Measurements from ENCODE around the gene TEX26.
"Not testable (repeated sequence)": the region's sequence is repeated elsewhere in the genome, so short reads cannot be mapped to it uniquely, and the experiment has no call there.

The TEX26 gene

DNA sequence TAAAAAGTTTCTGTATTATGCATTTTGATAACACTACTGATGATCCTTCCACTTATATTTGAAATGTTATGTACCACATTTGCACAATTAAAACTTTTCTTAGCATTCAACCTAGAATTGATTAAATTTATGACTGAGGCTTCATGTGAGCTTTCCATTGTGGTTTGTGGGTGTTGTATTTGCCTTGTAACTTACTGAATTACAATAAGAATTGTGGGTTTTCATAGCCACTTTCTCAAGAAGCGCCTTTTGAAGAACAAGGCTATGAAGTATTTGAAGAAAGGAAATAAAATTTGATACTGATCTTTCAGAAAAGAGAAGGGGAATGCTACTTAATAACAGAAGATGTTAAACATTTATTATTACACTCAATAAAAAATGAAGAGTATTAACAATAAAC lies 7.0 kb upstream of the TEX26 start:
- H4K8ac ChIP-seq (ENCODE audit: low read length) = no peak overlapping the region
- peaks cover 3% of the 10 kb centered on the region for H3K4me1 ChIP-seq (ENCODE audit: control insufficient read depth, insufficient read depth, low read depth, low read length)
- no peaks in the 10 kb centered on the region for H3K9me3 ChIP-seq (ENCODE audit: control insufficient read depth, low read length)
- H2AFZ ChIP-seq (ENCODE audit: low read depth, low read length) = no peak overlapping the region
- no peak overlapping the region for H4K91ac ChIP-seq (ENCODE audit: low read length)
- no peak for DNase-seq
- no peak overlapping the region for H2BK5ac ChIP-seq (ENCODE audit: low read depth, low read length, poor library complexity, severe bottlenecking)
- no peak overlapping the region for H3K4me3 ChIP-seq (ENCODE audit: insufficient read depth in 1 of 2, low read depth in 1 of 2, low read length in 2 of 2)
- no peak overlapping the region for H3K18ac ChIP-seq (ENCODE audit: low read depth in 1 of 2, low read length in 2 of 2)
- no peak overlapping the region for H3K9ac ChIP-seq (ENCODE audit: low read length)
- no peaks in the 10 kb centered on the region for H3K27me3 ChIP-seq (ENCODE audit: control insufficient read depth in 1 of 2, insufficient read depth in 1 of 2, low read length in 2 of 2)
- H2AK5ac ChIP-seq (ENCODE audit: low read length, severe bottlenecking) = no peak overlapping the region
- no peak overlapping the region for H2BK120ac ChIP-seq (ENCODE audit: low read depth, low read length)
- H3K23ac ChIP-seq (ENCODE audit: low read length in 2 of 2) = no peak overlapping the region
- H3K27ac ChIP-seq (ENCODE audit: low read length, poor library complexity, severe bottlenecking) = no peak overlapping the region
- H3K4ac ChIP-seq (ENCODE audit: low read depth in 1 of 2, low read length in 2 of 2) = no peak overlapping the region
- no peaks in the 10 kb centered on the region for H3K79me1 ChIP-seq (replicated peaks; ENCODE audit: low read length, poor library complexity, severe bottlenecking)
- H2BK12ac ChIP-seq (ENCODE audit: low read length in 2 of 2) = no peak overlapping the region
- peaks cover 0 to 60% of the 10 kb centered on the region in 2 experiments for H3K36me3 ChIP-seq (ENCODE audit: control insufficient read depth in 1 of 2, insufficient read depth in 2 of 2, low read depth in 1 of 2, low read length in 2 of 2)
- no peak overlapping the region for H3K14ac ChIP-seq (ENCODE audit: low read length in 2 of 2)
- no peak overlapping the region for H3K4me2 ChIP-seq (ENCODE audit: low read length, poor library complexity, severe bottlenecking)
- WGBS = 100% methylated on average over 1 of the region's 1 CpG
- H2BK15ac ChIP-seq (ENCODE audit: low read depth, poor library complexity, severe bottlenecking) = no peak overlapping the region

DNA sequence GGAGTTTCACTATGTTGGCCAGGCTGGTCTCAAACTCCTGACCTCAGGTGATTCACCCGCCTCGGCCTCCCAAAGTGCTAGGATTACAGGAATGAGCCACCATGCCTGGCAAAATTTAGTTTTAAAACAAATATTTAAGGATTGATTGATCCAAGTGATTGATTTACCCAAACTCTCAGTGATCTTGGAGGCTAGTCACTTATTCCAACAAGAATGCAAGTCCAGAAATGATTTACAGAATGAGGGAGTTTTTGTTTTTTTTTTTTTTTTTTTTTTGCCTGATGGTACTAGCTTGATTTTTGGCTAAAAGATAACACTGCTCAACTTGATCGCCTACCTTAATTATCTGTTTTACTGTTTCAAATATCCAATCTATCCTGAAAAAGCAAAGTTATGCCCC lies 5.7 kb upstream of the TEX26 start:
- Histone ChIP-seq H2BK12ac (ENCODE audit: low read length in 2 of 2) (no peak overlapping the region), H3K4ac (ENCODE audit: low read depth in 1 of 2, low read length in 2 of 2) (no peak overlapping the region), H3K14ac (ENCODE audit: low read length in 2 of 2) (no peak overlapping the region), H2BK15ac (ENCODE audit: low read depth, poor library complexity, severe bottlenecking) (no peak overlapping the region), H3K4me2 (ENCODE audit: low read length, poor library complexity, severe bottlenecking) (no peak overlapping the region), H2BK120ac (ENCODE audit: low read depth, low read length) (no peak overlapping the region), H3K9ac (ENCODE audit: low read length) (no peak overlapping the region), H2BK5ac (ENCODE audit: low read depth, low read length, poor library complexity, severe bottlenecking) (no peak overlapping the region), H3K9me3 (ENCODE audit: control insufficient read depth, low read length) (no peaks in the 10 kb centered on the region), H2AFZ (ENCODE audit: low read depth, low read length) (no peak overlapping the region), H3K36me3 (ENCODE audit: control insufficient read depth in 1 of 2, insufficient read depth in 2 of 2, low read depth in 1 of 2, low read length in 2 of 2) (peaks cover 0 to 46% of the 10 kb centered on the region in 2 experiments), H3K23ac (ENCODE audit: low read length in 2 of 2) (no peak overlapping the region), H3K79me1 (replicated peaks; ENCODE audit: low read length, poor library complexity, severe bottlenecking) (no peaks in the 10 kb centered on the region), H4K8ac (ENCODE audit: low read length) (no peak overlapping the region), H2AK5ac (ENCODE audit: low read length, severe bottlenecking) (no peak overlapping the region), H3K27me3 (ENCODE audit: control insufficient read depth in 1 of 2, insufficient read depth in 1 of 2, low read length in 2 of 2) (peaks cover 4 to 6% of the 10 kb centered on the region in 2 experiments), H4K91ac (ENCODE audit: low read length) (no peak overlapping the region), H3K18ac (ENCODE audit: low read depth in 1 of 2, low read length in 2 of 2) (no peak overlapping the region), H3K4me3 (ENCODE audit: insufficient read depth in 1 of 2, low read depth in 1 of 2, low read length in 2 of 2) (no peak overlapping the region), H3K27ac (ENCODE audit: low read length, poor library complexity, severe bottlenecking) (peak overlapping the region; percentile 8), H3K4me1 (ENCODE audit: control insufficient read depth, insufficient read depth, low read depth, low read length) (peaks cover 3% of the 10 kb centered on the region)
- 100% methylated on average over 2 of the region's 3 CpGs for WGBS
- no peak for DNase-seq

DNA sequence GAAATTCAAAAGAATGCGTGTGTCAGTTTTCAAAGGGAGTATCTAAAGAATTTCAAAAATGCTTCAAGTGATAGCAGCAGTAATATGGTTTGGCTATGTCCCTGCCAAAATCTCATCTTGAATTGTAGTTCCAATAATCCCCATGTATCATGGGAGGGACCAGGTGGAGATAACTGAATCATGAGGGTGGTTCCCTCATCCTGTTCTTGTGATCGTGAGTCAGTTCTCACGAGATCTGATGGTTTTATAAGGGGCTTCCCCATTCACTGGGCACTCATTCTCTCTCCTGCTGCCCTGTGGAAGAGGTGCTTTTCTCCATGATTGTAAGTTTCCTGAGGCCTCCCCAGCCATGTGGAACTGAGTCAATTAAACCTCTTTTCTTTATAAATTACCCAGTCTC lies 5.3 kb upstream of the TEX26 start:
- H2AFZ ChIP-seq (ENCODE audit: low read depth, low read length); H3K4me1 ChIP-seq (ENCODE audit: control insufficient read depth, insufficient read depth, low read depth, low read length); H2AK5ac ChIP-seq (ENCODE audit: low read length, severe bottlenecking); H3K9ac ChIP-seq (ENCODE audit: low read length); H3K4ac ChIP-seq (ENCODE audit: low read depth in 1 of 2, low read length in 2 of 2); H3K23ac ChIP-seq (ENCODE audit: low read length in 2 of 2); H3K18ac ChIP-seq (ENCODE audit: low read depth in 1 of 2, low read length in 2 of 2); H3K9me3 ChIP-seq (ENCODE audit: control insufficient read depth, low read length); H4K8ac ChIP-seq (ENCODE audit: low read length); H4K91ac ChIP-seq (ENCODE audit: low read length); H3K14ac ChIP-seq (ENCODE audit: low read length in 2 of 2); H2BK12ac ChIP-seq (ENCODE audit: low read length in 2 of 2); H2BK120ac ChIP-seq (ENCODE audit: low read depth, low read length); H2BK15ac ChIP-seq (ENCODE audit: low read depth, poor library complexity, severe bottlenecking); H3K4me3 ChIP-seq (ENCODE audit: insufficient read depth in 1 of 2, low read depth in 1 of 2, low read length in 2 of 2); H2BK5ac ChIP-seq (ENCODE audit: low read depth, low read length, poor library complexity, severe bottlenecking); H3K79me1 ChIP-seq (replicated peaks; ENCODE audit: low read length, poor library complexity, severe bottlenecking); H3K27me3 ChIP-seq (ENCODE audit: control insufficient read depth in 1 of 2, insufficient read depth in 1 of 2, low read length in 2 of 2); H3K4me2 ChIP-seq (ENCODE audit: low read length, poor library complexity, severe bottlenecking): not testable (repeated sequence)
- 91% methylated on average over 3 of the region's 3 CpGs for WGBS
- Histone ChIP-seq H3K27ac (ENCODE audit: low read length, poor library complexity, severe bottlenecking) (peak overlapping the region; percentile 8), H3K36me3 (ENCODE audit: control insufficient read depth in 1 of 2, insufficient read depth in 2 of 2, low read depth in 1 of 2, low read length in 2 of 2) (peaks cover 0 to 42% of the 10 kb centered on the region in 2 experiments)
- peak; percentile 28 for DNase-seq

DNA sequence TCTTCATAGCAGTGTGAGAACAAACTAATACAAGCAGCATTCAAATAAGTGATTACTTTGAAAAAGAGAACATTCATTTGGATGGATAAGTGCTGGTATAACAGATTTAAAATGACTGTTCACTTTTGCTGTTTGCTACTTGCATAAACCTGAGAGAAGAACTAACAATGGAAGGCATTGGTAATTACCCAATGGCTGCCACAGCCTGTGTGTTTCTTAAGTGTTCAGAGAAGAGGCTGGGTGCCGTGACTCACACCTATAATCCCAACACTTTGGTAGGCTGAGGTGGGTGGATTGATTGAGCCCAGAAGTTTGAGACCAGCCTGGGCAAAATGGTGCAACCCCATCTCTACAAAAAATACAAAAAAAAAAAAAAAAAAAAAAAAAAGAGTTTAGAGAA lies 4.9 kb upstream of the TEX26 start:
- no peak overlapping the region for H3K27ac ChIP-seq (ENCODE audit: low read length, poor library complexity, severe bottlenecking)
- H4K91ac ChIP-seq (ENCODE audit: low read length) = no peak overlapping the region
- H3K4ac ChIP-seq (ENCODE audit: low read depth in 1 of 2, low read length in 2 of 2) = no peak overlapping the region
- no peak overlapping the region for H3K14ac ChIP-seq (ENCODE audit: low read length in 2 of 2)
- no peak overlapping the region for H3K9ac ChIP-seq (ENCODE audit: low read length)
- no peak overlapping the region for H2BK120ac ChIP-seq (ENCODE audit: low read depth, low read length)
- no peak overlapping the region for H4K8ac ChIP-seq (ENCODE audit: low read length)
- H2AFZ ChIP-seq (ENCODE audit: low read depth, low read length) = no peak overlapping the region
- no peak overlapping the region for H2AK5ac ChIP-seq (ENCODE audit: low read length, severe bottlenecking)
- H3K18ac ChIP-seq (ENCODE audit: low read depth in 1 of 2, low read length in 2 of 2) = peak overlapping the region in 1 of 2 experiments; percentile 43
- WGBS = no CpG with 5 or more reads among the region's 1 CpG
- DNase-seq = no peak
- H3K23ac ChIP-seq (ENCODE audit: low read length in 2 of 2) = no peak overlapping the region
- H3K79me1 ChIP-seq (replicated peaks; ENCODE audit: low read length, poor library complexity, severe bottlenecking) = no peaks in the 10 kb centered on the region
- no peak overlapping the region for H2BK15ac ChIP-seq (ENCODE audit: low read depth, poor library complexity, severe bottlenecking)
- H3K9me3 ChIP-seq (ENCODE audit: control insufficient read depth, low read length) = no peaks in the 10 kb centered on the region
- H3K4me1 ChIP-seq (ENCODE audit: control insufficient read depth, insufficient read depth, low read depth, low read length) = peaks cover 7% of the 10 kb centered on the region
- H3K4me3 ChIP-seq (ENCODE audit: insufficient read depth in 1 of 2, low read depth in 1 of 2, low read length in 2 of 2) = no peak overlapping the region
- H3K36me3 ChIP-seq (ENCODE audit: control insufficient read depth in 1 of 2, insufficient read depth in 2 of 2, low read depth in 1 of 2, low read length in 2 of 2) = peaks cover 0 to 38% of the 10 kb centered on the region in 2 experiments
- H3K4me2 ChIP-seq (ENCODE audit: low read length, poor library complexity, severe bottlenecking) = no peak overlapping the region
- no peak overlapping the region for H2BK12ac ChIP-seq (ENCODE audit: low read length in 2 of 2)
- H2BK5ac ChIP-seq (ENCODE audit: low read depth, low read length, poor library complexity, severe bottlenecking) = no peak overlapping the region
- peaks cover 6 to 12% of the 10 kb centered on the region in 2 experiments for H3K27me3 ChIP-seq (ENCODE audit: control insufficient read depth in 1 of 2, insufficient read depth in 1 of 2, low read length in 2 of 2)
